Keratinocyte (primary cell): Measurements from ENCODE around the gene SLC36A2. TPM values are rescaled to one million over a fixed set of nuclear protein-coding genes. Genes with fewer than 3 reads are reported as not detected.

ENCODE experiments used
- DNase-seq: peaks from one replicate; pipeline ENCODE4 v3.0.0-alpha.2; 2011; ENCODE audit warnings: low read depth, missing footprints, low spot score
- FAIRE-seq: peaks from 2 replicates; lab custom pipeline; 2011; peaks lifted over from hg19 to GRCh38; lab: Jason Lieb, UNC
- H2AFZ ChIP-seq: 2 replicates; pipeline ENCODE4 v1.6.0; 2012; ENCODE audit warnings: low read length, control low read depth, inconsistent platforms; ENCODE audit not compliant: control insufficient read depth
- H3K27ac ChIP-seq: 2 replicates; pipeline ENCODE4 v1.5.1; 2011; ENCODE audit warnings: low read length; ENCODE audit not compliant: control insufficient read depth, insufficient read depth
- H3K27me3 ChIP-seq: 3 replicates; pipeline ENCODE4 v1.6.0; 2011; ENCODE audit warnings: low read length; ENCODE audit not compliant: control insufficient read depth, insufficient read depth; ENCODE audit errors: extremely low read depth
- H3K36me3 ChIP-seq, 2 experiments: 2 replicates in 1 of 2; 3 replicates in 1 of 2; pipeline ENCODE4 v1.5.1; 2011; ENCODE audit warnings: low read length in 2 of 2, mild to moderate bottlenecking in 1 of 2; ENCODE audit not compliant: control insufficient read depth in 2 of 2, insufficient read depth in 2 of 2; ENCODE audit errors: extremely low read depth in 1 of 2
- H3K4me1 ChIP-seq: 3 replicates; pipeline ENCODE4 v1.5.1; 2011; ENCODE audit warnings: low read length; ENCODE audit not compliant: control insufficient read depth, insufficient read depth; ENCODE audit errors: extremely low read depth
- H3K4me2 ChIP-seq: 3 replicates; pipeline ENCODE4 v1.6.0; 2011; ENCODE audit warnings: low read depth, low read length; ENCODE audit not compliant: control insufficient read depth, insufficient read depth; ENCODE audit errors: extremely low read depth
- H3K4me3 ChIP-seq, 3 experiments: fragments of 200-600 bp in 1 of 3; sonication (generic) in 1 of 3; 2 replicates in 2 of 3; 3 replicates in 1 of 3; pipeline ENCODE4 v1.5.1; 2011 to 2016; ENCODE audit warnings: low read length in 3 of 3, mild to moderate bottlenecking in 3 of 3, control low read depth in 2 of 3, inconsistent platforms in 1 of 3, low read depth in 1 of 3, mixed read lengths in 1 of 3, mixed run types in 1 of 3, moderate library complexity in 1 of 3; ENCODE audit not compliant: control insufficient read depth in 2 of 3, insufficient read depth in 2 of 3; ENCODE audit errors: extremely low read depth in 1 of 3
- H3K79me2 ChIP-seq: 2 replicates; pipeline ENCODE4 v1.6.0; 2012; ENCODE audit warnings: low read length; ENCODE audit not compliant: control insufficient read depth, insufficient read depth
- H3K9ac ChIP-seq: 3 replicates; pipeline ENCODE4 v1.6.0; 2011; ENCODE audit warnings: low read length; ENCODE audit not compliant: control insufficient read depth, insufficient read depth; ENCODE audit errors: extremely low read depth
- H3K9me1 ChIP-seq: 3 replicates; pipeline ENCODE4 v1.6.0; 2011; ENCODE audit warnings: low read length; ENCODE audit not compliant: control insufficient read depth, insufficient read depth; ENCODE audit errors: extremely low read depth
- H3K9me3 ChIP-seq: 2 replicates; pipeline ENCODE4 v1.5.1; 2012; ENCODE audit warnings: low read depth, low read length; ENCODE audit not compliant: control insufficient read depth
- H4K20me1 ChIP-seq: 3 replicates; pipeline ENCODE4 v1.6.0; 2011; ENCODE audit warnings: low read length; ENCODE audit not compliant: control insufficient read depth, insufficient read depth; ENCODE audit errors: extremely low read depth
- CTCF ChIP-seq, 3 experiments: IDR thresholded peaks in 1 of 3; conservative IDR thresholded peaks in 1 of 3; optimal IDR thresholded peaks in 1 of 3; 2 replicates in 2 of 3; 3 replicates in 1 of 3; pipeline versions ENCODE3 to v1.5.1; 2011; ENCODE audit warnings: low read length in 3 of 3, mild to moderate bottlenecking in 3 of 3, moderate library complexity in 2 of 3, control low read depth in 1 of 3, inconsistent platforms in 1 of 3; ENCODE audit not compliant: insufficient read depth in 2 of 3; ENCODE audit errors: extremely low read depth in 1 of 3
- EZH2 ChIP-seq: IDR thresholded peaks from one replicate; pipeline ENCODE4 v1.6.1; 2012; ENCODE audit warnings: inconsistent platforms, mild to moderate bottlenecking, low read length, moderate library complexity
- dilution Hi-C: fragments of 300-500 bp; cut with MboI; formaldehyde crosslinking; loops from one replicate; pipeline ENCODE4 v1.7.0; 2020; ENCODE audit warnings: low sequenced_read_pairs; ENCODE audit not compliant: extremely low pct_ligation_motif_present
- polyA plus RNA-seq, 5 experiments: library from polyadenylated mRNA; depleted of rRNA in 3 of 5; stranded (reverse) in 3 of 5; stranded (forward) in 1 of 5; unstranded in 1 of 5; fragments of >200 nt; gene quantifications; 1 replicate in 1 of 5; 2 replicates in 3 of 5; 3 replicates in 1 of 5; pipeline versions ENCODE4 v1.2.1 to v1.2.3, GENCODE V29; 2011 to 2012; ENCODE audit warnings: missing spikeins in 2 of 5, low read depth in 1 of 5, low replicate concordance in 1 of 5

SLC36A2 gene
- polyA plus RNA-seq, 1 donor (not counting 4 experiments of a cell fraction or from before 2014, with no cell fraction given): not detected

DNA sequence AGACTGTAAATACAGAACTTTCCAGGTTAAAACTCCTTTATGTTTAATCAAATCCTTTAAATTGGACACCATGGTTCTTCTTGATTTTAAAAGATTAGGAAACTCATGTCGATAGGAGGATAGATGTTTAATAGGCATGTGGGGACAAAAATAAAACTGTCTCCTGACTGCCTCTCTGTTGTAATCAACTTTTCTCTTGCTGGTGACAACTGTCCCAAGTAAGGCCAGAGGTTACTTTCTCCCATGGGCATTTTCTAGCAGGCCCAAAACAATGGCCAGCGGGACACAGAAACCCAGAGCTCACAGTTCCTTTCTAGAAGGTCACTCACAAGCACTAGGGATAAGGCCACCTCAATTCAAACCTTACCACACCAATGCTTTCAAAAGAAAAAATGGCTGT, 14.5 kb downstream of the SLC36A2 start:
- no peaks in the 10 kb centered on the region for H3K4me1 ChIP-seq
- no peaks in the 10 kb centered on the region for H4K20me1 ChIP-seq
- H3K27ac ChIP-seq: no peak overlapping the region
- no peaks in the 10 kb centered on the region for H3K79me2 ChIP-seq
- no peaks in the 10 kb centered on the region for H3K9me3 ChIP-seq
- no peaks in the 10 kb centered on the region for H3K9me1 ChIP-seq
- TF ChIP-seq EZH2: no peak
- no peak for TF ChIP-seq CTCF (optimal IDR thresholded peaks at IDR 0.05 in 1 of 3, IDR thresholded peaks at IDR 0.05 in 1 of 3, conservative IDR thresholded peaks at IDR 0.05 in 1 of 3; ENCODE audit: extremely low read depth in 1 of 3, insufficient read depth in 2 of 3, low read length in 3 of 3)
- no peak overlapping the region for H3K9ac ChIP-seq
- H3K36me3 ChIP-seq: no peaks in the 10 kb centered on the region
- H3K4me3 ChIP-seq: no peak overlapping the region
- dilution Hi-C loops: no loop called here
- DNase-seq: no peak
- H3K27me3 ChIP-seq: peaks cover 4% of the 10 kb centered on the region
- FAIRE-seq: no peak
- no peak overlapping the region for H3K4me2 ChIP-seq
- H2AFZ ChIP-seq: no peak overlapping the region

DNA sequence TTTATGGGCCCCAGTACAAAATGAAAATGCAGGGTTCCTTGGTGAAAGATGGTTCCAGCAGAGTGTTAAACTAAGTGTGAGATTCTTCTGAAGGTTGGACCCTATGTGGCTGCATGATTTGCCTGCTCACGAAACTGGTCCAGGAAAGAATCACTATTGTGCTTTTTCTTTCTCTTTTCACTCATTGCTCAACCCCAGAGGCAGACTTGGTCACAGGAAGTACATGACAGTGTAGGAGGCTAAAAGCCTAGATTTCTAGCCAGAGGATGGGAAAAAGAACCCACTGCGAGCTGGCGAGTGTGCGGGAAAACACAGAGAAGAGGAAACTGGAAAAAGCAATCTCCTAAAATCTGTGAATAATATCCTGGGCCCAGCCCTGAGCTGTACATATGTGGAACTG, 18.6 kb downstream of the SLC36A2 start:
- FAIRE-seq: no peak
- no peaks in the 10 kb centered on the region for H3K36me3 ChIP-seq
- H3K4me3 ChIP-seq: no peak overlapping the region
- H2AFZ ChIP-seq: no peak overlapping the region
- peaks cover 4% of the 10 kb centered on the region for H3K27me3 ChIP-seq
- dilution Hi-C loops: no loop called here
- no peak for TF ChIP-seq CTCF (optimal IDR thresholded peaks at IDR 0.05 in 1 of 3, IDR thresholded peaks at IDR 0.05 in 1 of 3, conservative IDR thresholded peaks at IDR 0.05 in 1 of 3; ENCODE audit: extremely low read depth in 1 of 3, insufficient read depth in 2 of 3, low read length in 3 of 3)
- H3K9me1 ChIP-seq: no peaks in the 10 kb centered on the region
- H3K4me2 ChIP-seq: no peak overlapping the region
- H3K27ac ChIP-seq: no peak overlapping the region
- no peak for DNase-seq
- no peaks in the 10 kb centered on the region for H3K4me1 ChIP-seq
- no peak overlapping the region for H3K9ac ChIP-seq
- H4K20me1 ChIP-seq: no peaks in the 10 kb centered on the region
- no peaks in the 10 kb centered on the region for H3K9me3 ChIP-seq
- H3K79me2 ChIP-seq: no peaks in the 10 kb centered on the region
